Measurements from ENCODE around the gene ITIH2.
"Not testable (repeated sequence)": the region's sequence is repeated elsewhere in the genome, so short reads cannot be mapped to it uniquely, and the experiment has no call there.

The ITIH2 gene

GRCh38 chr10:7700577-7701125 is 2.5 kb upstream of the ITIH2 start:
- no peak for DNase-seq

- no peak for DNase-seq
These were observed 1.9 kb upstream of the ITIH2 start for GRCh38 chr10:7701158-7701742.

- no peak for DNase-seq
These were observed 766 bp upstream of the ITIH2 start for GRCh38 chr10:7702288-7702812.

- DNase-seq = no peak
These were observed 1.2 kb downstream of the ITIH2 start for GRCh38 chr10:7704071-7705016.

GRCh38 chr10:7705341-7705740 is 2.2 kb downstream of the ITIH2 start:
- DNase-seq = no peak

- no peak for DNase-seq
These were observed 3.5 kb downstream of the ITIH2 start for GRCh38 chr10:7706534-7707073.

- no peak for DNase-seq
These were observed 4.0 kb downstream of the ITIH2 start for GRCh38 chr10:7707102-7707501.

GRCh38 chr10:7707858-7708622 is 4.9 kb downstream of the ITIH2 start:
- DNase-seq = no peak

GRCh38 chr10:7708832-7709231 is 5.7 kb downstream of the ITIH2 start:
- no peak for DNase-seq

- DNase-seq = no peak
These were observed 7.3 kb downstream of the ITIH2 start for GRCh38 chr10:7710446-7710845.

- DNase-seq = not testable (repeated sequence)
These were observed 8.0 kb downstream of the ITIH2 start for GRCh38 chr10:7711075-7711474.

GRCh38 chr10:7715515-7715914 is 12.4 kb downstream of the ITIH2 start:
- no peak for DNase-seq

- no peak for DNase-seq
These were observed 14.7 kb downstream of the ITIH2 start for GRCh38 chr10:7717767-7718166.

- DNase-seq = no peak
These were observed 15.6 kb downstream of the ITIH2 start for GRCh38 chr10:7718685-7719084.

- DNase-seq = no peak
These were observed 17.4 kb downstream of the ITIH2 start for GRCh38 chr10:7720478-7720877.

- DNase-seq = no peak
These were observed 19.9 kb downstream of the ITIH2 start for GRCh38 chr10:7722927-7723529.

GRCh38 chr10:7734821-7735220 is 31.7 kb downstream of the ITIH2 start:
- DNase-seq = no peak

- no peak for DNase-seq
These were observed 35.7 kb downstream of the ITIH2 start for GRCh38 chr10:7738536-7739407.

GRCh38 chr10:7744307-7744706 is 41.2 kb downstream of the ITIH2 start:
- DNase-seq = no peak

- DNase-seq = not testable (repeated sequence)
These were observed 45.5 kb downstream of the ITIH2 start for GRCh38 chr10:7748637-7749036.

- DNase-seq = no peak
These were observed 47.1 kb downstream of the ITIH2 start for GRCh38 chr10:7750222-7750621.
